Esophagus (tissue), 2 donors: Measurements from ENCODE around the gene CAPN3. TPM values are rescaled to one million over a fixed set of nuclear protein-coding genes. Genes with fewer than 3 reads are reported as not detected.

Experiments
- H3K27ac ChIP-seq, 2 donors: one replicate each; pipeline ENCODE4 v1.5.1; 2013; ENCODE audit warnings: low read depth in 2 of 2, mild to moderate bottlenecking in 2 of 2, inconsistent platforms in 1 of 2, low read length in 1 of 2, moderate library complexity in 1 of 2
- H3K27me3 ChIP-seq, 2 donors: one replicate each; pipeline ENCODE4 v1.6.1; 2013; ENCODE audit warnings: low read length in 2 of 2, control low read depth in 1 of 2, mild to moderate bottlenecking in 1 of 2; ENCODE audit not compliant: insufficient read depth in 2 of 2, control insufficient read depth in 1 of 2
- H3K36me3 ChIP-seq, 2 donors: one replicate each; pipeline ENCODE4 v1.6.1; 2013; ENCODE audit warnings: low read length in 1 of 2; ENCODE audit not compliant: control insufficient read depth in 2 of 2, insufficient read depth in 2 of 2
- H3K4me1 ChIP-seq, 2 donors: one replicate each; pipeline ENCODE4 v1.6.1; 2013; ENCODE audit warnings: low read length in 1 of 2; ENCODE audit not compliant: control insufficient read depth in 2 of 2, insufficient read depth in 2 of 2
- H3K4me3 ChIP-seq, 2 donors: one replicate each; pipeline ENCODE4 v1.5.1; 2013; ENCODE audit warnings: low read length in 2 of 2, mild to moderate bottlenecking in 2 of 2, low read depth in 1 of 2, moderate library complexity in 1 of 2
- H3K9me3 ChIP-seq, 2 donors: one replicate each; pipeline ENCODE4 v1.6.1; 2013; ENCODE audit warnings: mild to moderate bottlenecking in 2 of 2, low read depth in 1 of 2, low read length in 1 of 2, moderate library complexity in 1 of 2; ENCODE audit not compliant: control insufficient read depth in 2 of 2, insufficient read depth in 1 of 2
- WGBS, 2 donors: extraction: QIAGEN DNeasy Blood & Tissue Kit; methylation state at CpG; one replicate each; pipeline ENCODE4 v1.1.7; 2013; 5-methylcytosine and 5-hydroxymethylcytosine counted together
- polyA plus RNA-seq, 2 donors: library from polyadenylated mRNA; stranded (reverse); fragments of 200-250 nt; gene quantifications; one replicate each; pipeline ENCODE4 v1.2.3, GENCODE V29; 2013
- donor health status: healthy with polysubstance abuse.
- donor health status: Bipolar disorder and iron deficiency.

Gene CAPN3
- polyA plus RNA-seq, 2 donors: 7.4 to 25.8 TPM

- WGBS, 2 donors: 90 to 91% methylated on average over 7 of the region's 7 CpGs
- no peak overlapping the region for H3K4me3 ChIP-seq
- H3K4me1 ChIP-seq: no peaks in the 10 kb centered on the region
- H3K36me3 ChIP-seq: peaks cover 9 to 14% of the 10 kb centered on the region in 2 donors
- H3K27me3 ChIP-seq: no peaks in the 10 kb centered on the region
- no peaks in the 10 kb centered on the region for H3K9me3 ChIP-seq
- no peak overlapping the region for H3K27ac ChIP-seq
Measured at GRCh38 chr15:42352401-42352800, 6.9 kb upstream of the CAPN3 start.

- H3K4me3 ChIP-seq: no peak overlapping the region
- 90 to 93% methylated on average over 6 of the region's 6 CpGs for WGBS, 2 donors
- H3K36me3 ChIP-seq: peaks cover 13 to 14% of the 10 kb centered on the region in 2 donors
Measured at GRCh38 chr15:42353061-42353460, 6.2 kb upstream of the CAPN3 start.

GRCh38 chr15:42354824-42355223 lies 4.5 kb upstream of the CAPN3 start:
- no peaks in the 10 kb centered on the region for H3K27me3 ChIP-seq
- no peak overlapping the region for H3K4me3 ChIP-seq
- H3K9me3 ChIP-seq: no peaks in the 10 kb centered on the region
- H3K4me1 ChIP-seq: no peaks in the 10 kb centered on the region
- no peak overlapping the region for H3K27ac ChIP-seq
- 53 to 84% methylated on average over 2 of the region's 2 CpGs for WGBS, 2 donors
- peaks cover 14% of the 10 kb centered on the region in 2 donors for H3K36me3 ChIP-seq

More at GRCh38 chr15:42353061-42353460, 6.2 kb upstream of the CAPN3 start:
- no peaks in the 10 kb centered on the region for H3K9me3 ChIP-seq
- H3K4me1 ChIP-seq: no peaks in the 10 kb centered on the region
- H3K27ac ChIP-seq: no peak overlapping the region
- no peaks in the 10 kb centered on the region for H3K27me3 ChIP-seq

GRCh38 chr15:42355291-42355690 lies 4.0 kb upstream of the CAPN3 start:
- Histone ChIP-seq H3K27me3 (no peaks in the 10 kb centered on the region), H3K36me3 (peaks cover 14% of the 10 kb centered on the region in 2 donors), H3K4me1 (no peaks in the 10 kb centered on the region), H3K4me3 (no peak overlapping the region), H3K27ac (no peak overlapping the region), H3K9me3 (no peaks in the 10 kb centered on the region)
- 83 to 90% methylated on average over 5 to 6 of the region's 6 CpGs for WGBS, 2 donors

GRCh38 chr15:42356851-42357250 lies 2.5 kb upstream of the CAPN3 start:
- no peaks in the 10 kb centered on the region for H3K27me3 ChIP-seq
- H3K9me3 ChIP-seq: no peaks in the 10 kb centered on the region
- peaks cover 10 to 14% of the 10 kb centered on the region in 2 donors for H3K36me3 ChIP-seq
- 86 to 87% methylated on average over 5 of the region's 5 CpGs for WGBS, 2 donors
- no peaks in the 10 kb centered on the region for H3K4me1 ChIP-seq
- H3K27ac ChIP-seq: no peak overlapping the region
- no peak overlapping the region for H3K4me3 ChIP-seq

- 87 to 91% methylated on average over 2 of the region's 2 CpGs for WGBS, 2 donors
- Histone ChIP-seq H3K36me3 (peaks cover 5 to 6% of the 10 kb centered on the region in 2 donors), H3K27ac (no peak overlapping the region), H3K9me3 (no peaks in the 10 kb centered on the region), H3K4me1 (no peaks in the 10 kb centered on the region), H3K27me3 (no peaks in the 10 kb centered on the region), H3K4me3 (no peak overlapping the region)
Measured at GRCh38 chr15:42358141-42358540, 1.2 kb upstream of the CAPN3 start.

GRCh38 chr15:42359985-42360384 lies 684 bp downstream of the CAPN3 start:
- H3K4me1 ChIP-seq: no peaks in the 10 kb centered on the region
- H3K27ac ChIP-seq: no peak overlapping the region
- H3K27me3 ChIP-seq: no peaks in the 10 kb centered on the region
- H3K9me3 ChIP-seq: no peaks in the 10 kb centered on the region
- peaks cover 3 to 5% of the 10 kb centered on the region in 2 donors for H3K36me3 ChIP-seq
- 75 to 76% methylated on average over 7 of the region's 7 CpGs for WGBS, 2 donors
- no peak overlapping the region for H3K4me3 ChIP-seq

- H3K27me3 ChIP-seq: no peaks in the 10 kb centered on the region
- 94 to 95% methylated on average over 5 of the region's 5 CpGs for WGBS, 2 donors
- no peak overlapping the region for H3K4me3 ChIP-seq
- peaks cover 3 to 5% of the 10 kb centered on the region in 2 donors for H3K36me3 ChIP-seq
- no peaks in the 10 kb centered on the region for H3K9me3 ChIP-seq
- H3K27ac ChIP-seq: no peak overlapping the region
- no peaks in the 10 kb centered on the region for H3K4me1 ChIP-seq
Measured at GRCh38 chr15:42360535-42361112, 1.3 kb downstream of the CAPN3 start.

GRCh38 chr15:42363487-42363886 lies 4.2 kb downstream of the CAPN3 start:
- Histone ChIP-seq H3K9me3 (no peaks in the 10 kb centered on the region), H3K27ac (no peak overlapping the region), H3K27me3 (no peaks in the 10 kb centered on the region), H3K4me1 (no peaks in the 10 kb centered on the region), H3K4me3 (no peak overlapping the region), H3K36me3 (no peaks in the 10 kb centered on the region)
- WGBS, 2 donors: 88 to 94% methylated on average over 3 of the region's 3 CpGs

- Histone ChIP-seq H3K27ac (no peak overlapping the region), H3K9me3 (no peaks in the 10 kb centered on the region), H3K27me3 (no peaks in the 10 kb centered on the region), H3K36me3 (no peaks in the 10 kb centered on the region), H3K4me3 (no peak overlapping the region), H3K4me1 (no peaks in the 10 kb centered on the region)
Measured at GRCh38 chr15:42363942-42364341, 4.6 kb downstream of the CAPN3 start.
